LNCaP clone FGC (cell line): ENCODE data around the gene SLC6A14.

ENCODE experiments used
- DNase-seq: peaks from one replicate; pipeline ENCODE4 v3.0.0-alpha.2; 2011; ENCODE audit warnings: low read depth
- H3K4me3 ChIP-seq: 2 replicates; pipeline ENCODE4 v1.5.1; 2011; ENCODE audit warnings: mild to moderate bottlenecking, low read depth, low read length, control low read depth
- CTCF ChIP-seq: IDR thresholded peaks from 2 replicates; pipeline ENCODE4 v1.5.1; 2012; ENCODE audit warnings: mild to moderate bottlenecking; ENCODE audit not compliant: control insufficient read depth, insufficient read depth; ENCODE audit errors: extremely low read depth

SLC6A14 gene

GRCh38 chrX:116493271-116493670, 56.9 kb downstream of the SLC6A14 start:
- no peak for DNase-seq
- TF ChIP-seq CTCF: no peak
- H3K4me3 ChIP-seq: no peak overlapping the region

GRCh38 chrX:116499780-116500179, 63.4 kb downstream of the SLC6A14 start:
- no peak for DNase-seq
- TF ChIP-seq CTCF: no peak
- no peak overlapping the region for H3K4me3 ChIP-seq
